Cardiac muscle cell (in vitro differentiated cells and primary cell): ENCODE results near the gene FLVCR1. TPM values are rescaled to one million over a fixed set of nuclear protein-coding genes. Genes with fewer than 3 reads are reported as not detected.

Experiments
- DNase-seq, 2 donors: peaks; one replicate each; pipeline versions ENCODE4 v3.0.0 to v3.0.0-alpha.2; 2010 to 2017; ENCODE audit warnings: low read depth in 1 of 2, low spot score in 1 of 2
- H3K27ac ChIP-seq: fragments of 200-600 bp; sonication (generic); 2 replicates; pipeline ENCODE4 v1.5.1; 2016
- H3K27me3 ChIP-seq: fragments of 200-600 bp; sonication (generic); 2 replicates; pipeline ENCODE4 v1.6.0; 2016; ENCODE audit warnings: control low read depth
- H3K36me3 ChIP-seq: fragments of 200-600 bp; sonication (generic); 2 replicates; pipeline ENCODE4 v1.5.1; 2016; ENCODE audit warnings: control low read depth
- H3K4me1 ChIP-seq: fragments of 200-600 bp; sonication (generic); 2 replicates; pipeline ENCODE4 v1.8.1; 2017; ENCODE audit warnings: low read depth, mild to moderate bottlenecking, mixed run types
- H3K4me3 ChIP-seq: fragments of 200-600 bp; sonication (generic); 2 replicates; pipeline ENCODE4 v1.5.1; 2016; ENCODE audit warnings: mild to moderate bottlenecking
- H3K9me3 ChIP-seq: fragments of 200-600 bp; sonication (generic); 2 replicates; pipeline ENCODE4 v1.5.1; 2017; ENCODE audit warnings: low read depth, mild to moderate bottlenecking, control low read depth
- polyA plus RNA-seq: library from polyadenylated mRNA; unstranded; fragments of >200 nt; fragmentation: Nextera tagmentation; extraction: Ambion mirVana; gene quantifications from 2 replicates; pipeline ENCODE4 v1.2.1, GENCODE V29; 2016
- total RNA-seq: library from RNA; depleted of rRNA; stranded (reverse); fragments of >200 nt; gene quantifications from 2 replicates; pipeline ENCODE4 v1.2.3, GENCODE V29; 2016
- TF ChIP-seq, protein P1 (sequence below): IDR thresholded peaks from 2 replicates; pipeline ENCODE4 v1.5.1; 2012; ENCODE audit warnings: low read depth, mild to moderate bottlenecking, low read length

Gene FLVCR1
- total and polyA plus RNA-seq, 2 experiments from 2014 or later: 7.8 to 11.7 TPM

- no peak for DNase-seq
- TF ChIP-seq, protein P1, sequence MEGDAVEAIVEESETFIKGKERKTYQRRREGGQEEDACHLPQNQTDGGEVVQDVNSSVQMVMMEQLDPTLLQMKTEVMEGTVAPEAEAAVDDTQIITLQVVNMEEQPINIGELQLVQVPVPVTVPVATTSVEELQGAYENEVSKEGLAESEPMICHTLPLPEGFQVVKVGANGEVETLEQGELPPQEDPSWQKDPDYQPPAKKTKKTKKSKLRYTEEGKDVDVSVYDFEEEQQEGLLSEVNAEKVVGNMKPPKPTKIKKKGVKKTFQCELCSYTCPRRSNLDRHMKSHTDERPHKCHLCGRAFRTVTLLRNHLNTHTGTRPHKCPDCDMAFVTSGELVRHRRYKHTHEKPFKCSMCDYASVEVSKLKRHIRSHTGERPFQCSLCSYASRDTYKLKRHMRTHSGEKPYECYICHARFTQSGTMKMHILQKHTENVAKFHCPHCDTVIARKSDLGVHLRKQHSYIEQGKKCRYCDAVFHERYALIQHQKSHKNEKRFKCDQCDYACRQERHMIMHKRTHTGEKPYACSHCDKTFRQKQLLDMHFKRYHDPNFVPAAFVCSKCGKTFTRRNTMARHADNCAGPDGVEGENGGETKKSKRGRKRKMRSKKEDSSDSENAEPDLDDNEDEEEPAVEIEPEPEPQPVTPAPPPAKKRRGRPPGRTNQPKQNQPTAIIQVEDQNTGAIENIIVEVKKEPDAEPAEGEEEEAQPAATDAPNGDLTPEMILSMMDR: no peak
- Histone ChIP-seq H3K4me3 (no peak overlapping the region), H3K36me3 (no peaks in the 10 kb centered on the region), H3K27me3 (no peaks in the 10 kb centered on the region), H3K27ac (no peak overlapping the region), H3K4me1 (peaks cover 5% of the 10 kb centered on the region), H3K9me3 (no peaks in the 10 kb centered on the region)
Observed at GRCh38 chr1:212928323-212929291, 70.5 kb downstream of the FLVCR1 start.

GRCh38 chr1:212930986-212931678 is 73.1 kb downstream of the FLVCR1 start:
- no peak for DNase-seq
- Histone ChIP-seq H3K27ac (no peak overlapping the region), H3K4me1 (no peaks in the 10 kb centered on the region), H3K4me3 (no peak overlapping the region), H3K36me3 (no peaks in the 10 kb centered on the region), H3K27me3 (no peaks in the 10 kb centered on the region), H3K9me3 (no peaks in the 10 kb centered on the region)
- TF ChIP-seq, protein P1: no peak

DNA sequence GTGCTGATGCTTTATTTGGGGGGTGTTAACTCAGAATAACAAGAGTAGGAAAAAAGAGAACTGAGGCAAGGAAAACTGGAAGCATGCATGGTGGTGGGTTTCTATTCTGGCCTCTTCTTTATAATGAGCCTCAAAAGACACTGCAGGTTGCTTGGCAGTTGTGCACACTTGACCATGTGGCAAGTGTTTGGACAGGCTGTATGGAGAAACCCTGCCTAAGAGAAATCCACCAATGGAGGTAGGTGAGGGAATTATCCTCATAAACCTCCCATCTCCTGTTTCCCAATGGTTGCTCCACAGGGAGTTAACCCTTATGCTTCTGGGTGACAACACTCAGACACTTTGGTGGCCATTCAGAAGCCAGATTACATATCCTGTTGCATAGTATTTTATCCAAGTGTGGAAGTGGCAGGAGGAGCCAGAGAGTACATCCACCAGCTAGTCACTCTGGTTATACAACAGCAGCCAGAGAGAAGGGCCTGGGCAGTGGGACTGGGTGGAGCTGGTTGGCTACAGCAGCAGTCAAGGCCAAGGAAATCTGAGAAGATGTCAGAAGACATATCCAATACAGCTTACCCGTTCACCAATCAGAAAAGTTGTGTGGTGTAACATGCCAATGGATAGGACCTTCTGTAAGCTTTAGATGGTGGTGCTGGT is 75.9 kb downstream of the FLVCR1 start:
- Histone ChIP-seq H3K4me1 (no peaks in the 10 kb centered on the region), H3K27me3 (no peaks in the 10 kb centered on the region), H3K36me3 (no peaks in the 10 kb centered on the region), H3K27ac (no peak overlapping the region), H3K9me3 (no peaks in the 10 kb centered on the region), H3K4me3 (no peak overlapping the region)
- TF ChIP-seq, protein P1: no peak
- no peak for DNase-seq

DNA sequence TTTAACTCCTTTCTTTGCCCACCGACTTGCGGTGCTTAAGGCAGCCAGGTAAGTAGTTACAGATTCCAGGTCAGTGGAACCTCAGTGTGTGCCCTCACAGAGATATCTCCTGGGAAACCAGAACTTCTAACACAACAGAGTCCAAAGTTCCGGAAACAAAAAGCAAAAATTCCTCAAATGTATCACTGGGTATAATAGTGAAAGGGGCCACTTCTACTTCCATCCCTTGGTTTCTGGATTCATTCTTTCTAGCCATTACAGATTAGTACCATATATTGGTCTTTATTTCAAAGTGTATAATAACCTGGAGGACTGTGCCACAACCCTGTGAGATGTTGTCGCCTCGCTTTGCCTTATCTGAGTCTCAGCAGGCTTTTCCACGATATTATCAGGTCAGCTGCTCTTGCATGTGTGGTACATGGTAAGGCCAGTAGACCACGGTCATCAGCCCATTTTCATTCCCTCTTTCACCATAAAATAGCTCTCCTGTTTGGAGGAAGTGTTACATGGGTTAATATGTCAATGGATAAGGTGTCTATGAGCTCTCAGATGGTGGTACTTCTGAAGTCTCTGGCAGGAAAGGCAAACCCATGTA is 77.4 kb downstream of the FLVCR1 start:
- no peaks in the 10 kb centered on the region for H3K36me3 ChIP-seq
- no peak for DNase-seq
- no peak overlapping the region for H3K27ac ChIP-seq
- no peaks in the 10 kb centered on the region for H3K9me3 ChIP-seq
- no peaks in the 10 kb centered on the region for H3K4me1 ChIP-seq
- TF ChIP-seq, protein P1: no peak
- no peak overlapping the region for H3K4me3 ChIP-seq
- no peaks in the 10 kb centered on the region for H3K27me3 ChIP-seq

GRCh38 chr1:212937034-212937433 is 79.0 kb downstream of the FLVCR1 start:
- Histone ChIP-seq H3K4me1 (no peaks in the 10 kb centered on the region), H3K9me3 (no peaks in the 10 kb centered on the region), H3K27me3 (no peaks in the 10 kb centered on the region), H3K4me3 (no peak overlapping the region), H3K36me3 (no peaks in the 10 kb centered on the region), H3K27ac (no peak overlapping the region)
- DNase-seq: no peak
- TF ChIP-seq, protein P1: no peak
